HG03439 (cell line): ENCODE data around the gene RNF168.
A peak's percentile ranks its signal among the peaks of the same experiment; 100 is the strongest.
"Not testable (repeated sequence)": the region's sequence is repeated elsewhere in the genome, so short reads cannot be mapped to it uniquely, and the experiment has no call there.

Source experiments
- ATAC-seq: cut with Tn5 transposase; IDR thresholded peaks from one replicate; pipeline ENCODE4 v1.9.1; 2021; ENCODE audit warnings: mild to moderate bottlenecking, moderate library complexity; ENCODE audit not compliant: unreplicated experiment

The RNF168 gene

GRCh38 chr3:196517162-196517800 lies 13.7 kb upstream of the RNF168 start:
- no peak for ATAC-seq

GRCh38 chr3:196514913-196515621 lies 11.5 kb upstream of the RNF168 start, which contains the start of gene SMCO1:
Gene SMCO1, minus strand, starts transcription at chr3:196515346. Its CDS starts 137 bp downstream, at chr3:196515209.
- ATAC-seq: no peak

- no peak for ATAC-seq
These were observed 10.8 kb upstream of the RNF168 start for GRCh38 chr3:196514350-196514716.

- no peak for ATAC-seq
These were observed 10.3 kb upstream of the RNF168 start for GRCh38 chr3:196513697-196514349.

- ATAC-seq: not testable (repeated sequence)
These were observed 8.3 kb upstream of the RNF168 start for GRCh38 chr3:196511646-196512425.

GRCh38 chr3:196511108-196511507 lies 7.5 kb upstream of the RNF168 start:
- not testable (repeated sequence) for ATAC-seq

- ATAC-seq: no peak
These were observed 3.1 kb upstream of the RNF168 start for GRCh38 chr3:196506687-196507086.

GRCh38 chr3:196504556-196504955 lies 988 bp upstream of the RNF168 start:
- ATAC-seq: no peak

- not testable (repeated sequence) for ATAC-seq
These were observed 470 bp upstream of the RNF168 start for GRCh38 chr3:196504077-196504398.

- peak; percentile 6 for ATAC-seq
These were observed 783 bp downstream of the RNF168 start for GRCh38 chr3:196502775-196503195.

- ATAC-seq: no peak
These were observed 2.1 kb downstream of the RNF168 start for GRCh38 chr3:196501316-196502044.

GRCh38 chr3:196499807-196500524 lies 3.6 kb downstream of the RNF168 start:
- no peak for ATAC-seq

GRCh38 chr3:196499061-196499460 lies 4.5 kb downstream of the RNF168 start:
- ATAC-seq: no peak

GRCh38 chr3:196498297-196498696 lies 5.3 kb downstream of the RNF168 start:
- no peak for ATAC-seq

- no peak for ATAC-seq
These were observed 7.4 kb downstream of the RNF168 start for GRCh38 chr3:196496183-196496582.

- no peak for ATAC-seq
These were observed 10.3 kb downstream of the RNF168 start for GRCh38 chr3:196493292-196493691.

- ATAC-seq: no peak
These were observed 11.5 kb downstream of the RNF168 start for GRCh38 chr3:196492080-196492479.

GRCh38 chr3:196489747-196490146 lies 13.8 kb downstream of the RNF168 start:
- ATAC-seq: no peak

GRCh38 chr3:196486263-196486662 lies 17.3 kb downstream of the RNF168 start:
- no peak for ATAC-seq

- ATAC-seq: no peak
These were observed 25.9 kb downstream of the RNF168 start for GRCh38 chr3:196477678-196478077.
